HK-2 (cell line): ENCODE measurements around the gene AKT1S1.

Experiments used
- DNase-seq: peaks from one replicate; pipeline ENCODE4 v3.0.0-alpha.2; 2018; ENCODE audit not compliant: unreplicated experiment

The AKT1S1 gene

GRCh38 chr19:49883094-49883493, 5.9 kb upstream of the AKT1S1 start:
- DNase-seq: no peak

- no peak for DNase-seq
Observed at GRCh38 chr19:49882643-49883042, 5.5 kb upstream of the AKT1S1 start.

- no peak for DNase-seq
Observed at GRCh38 chr19:49881672-49882394, 4.7 kb upstream of the AKT1S1 start.

GRCh38 chr19:49881186-49881585, 4.0 kb upstream of the AKT1S1 start:
- DNase-seq: no peak

- no peak for DNase-seq
Observed at GRCh38 chr19:49880162-49880869, 3.2 kb upstream of the AKT1S1 start.

- DNase-seq: no peak
Observed at GRCh38 chr19:49879243-49879963, 2.2 kb upstream of the AKT1S1 start.

GRCh38 chr19:49878744-49879070, 1.6 kb upstream of the AKT1S1 start:
- no peak for DNase-seq

GRCh38 chr19:49877879-49878743, 956 bp upstream of the AKT1S1 start:
- DNase-seq: peak; percentile 97

- DNase-seq: peak; percentile 97
Observed at GRCh38 chr19:49876422-49877019, 634 bp downstream of the AKT1S1 start.

GRCh38 chr19:49875857-49876421, 1.2 kb downstream of the AKT1S1 start:
- peak; percentile 59 for DNase-seq

GRCh38 chr19:49875177-49875576, 2.0 kb downstream of the AKT1S1 start:
- no peak for DNase-seq

GRCh38 chr19:49874503-49875157, 2.5 kb downstream of the AKT1S1 start:
- no peak for DNase-seq

GRCh38 chr19:49873834-49874233, 3.3 kb downstream of the AKT1S1 start:
- DNase-seq: no peak

- no peak for DNase-seq
Observed at GRCh38 chr19:49873129-49873521, 4.0 kb downstream of the AKT1S1 start.

GRCh38 chr19:49872245-49873128, 4.7 kb downstream of the AKT1S1 start:
- no peak for DNase-seq

- DNase-seq: no peak
Observed at GRCh38 chr19:49871349-49871985, 5.7 kb downstream of the AKT1S1 start.

GRCh38 chr19:49870309-49870901, 6.8 kb downstream of the AKT1S1 start:
- no peak for DNase-seq

- DNase-seq: peak; percentile 99
Observed at GRCh38 chr19:49869484-49870308, 7.5 kb downstream of the AKT1S1 start.
